GM19023 (cell line): ENCODE results near the gene ANK3.

Experiments
- ATAC-seq: cut with Tn5 transposase; IDR thresholded peaks from one replicate; pipeline ENCODE4 v1.9.1; 2021; ENCODE audit warnings: mild to moderate bottlenecking, moderate library complexity; ENCODE audit not compliant: unreplicated experiment

ANK3 gene

DNA sequence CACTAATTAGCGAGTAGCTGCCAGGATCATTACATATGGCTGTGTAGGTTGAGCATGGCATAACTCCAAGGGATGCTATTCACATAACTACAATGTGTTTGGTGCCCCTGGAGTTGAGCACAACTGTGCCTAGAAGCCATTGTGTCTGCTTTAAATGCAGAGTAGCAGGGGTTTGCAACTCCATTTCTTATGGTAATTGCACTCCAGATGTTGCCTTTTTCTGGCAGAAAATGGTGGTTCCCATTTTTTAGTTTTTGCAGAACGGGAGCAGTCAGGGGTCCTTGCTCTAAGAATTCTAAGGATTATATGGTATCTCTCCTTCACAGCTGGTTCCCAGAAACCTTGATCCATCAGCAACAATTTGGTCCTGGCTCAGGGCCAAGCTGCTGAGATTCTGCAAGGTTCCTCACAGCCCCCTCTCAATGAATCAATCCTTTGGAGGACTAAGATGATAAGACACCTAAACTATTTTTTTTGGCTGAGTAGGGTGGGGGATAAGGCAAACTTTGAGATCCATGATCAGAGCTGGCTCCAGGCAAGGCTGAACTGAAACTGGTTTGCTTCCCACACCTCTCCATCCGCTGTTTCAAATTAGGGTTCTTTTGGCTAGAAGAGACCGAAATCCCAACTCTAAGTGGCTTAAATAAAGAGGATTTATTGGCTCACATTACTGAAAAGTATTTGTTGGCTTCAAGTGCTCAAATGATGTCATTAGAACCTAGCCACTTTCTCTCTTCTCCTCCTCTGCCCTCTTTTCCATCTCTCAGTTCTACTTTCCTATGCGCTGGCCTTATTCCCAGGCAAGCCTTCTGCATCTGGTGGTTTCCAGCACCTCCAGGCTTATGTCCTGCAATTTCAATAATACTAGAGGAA, 385.8 kb downstream of the ANK3 start:
- no peak for ATAC-seq

DNA sequence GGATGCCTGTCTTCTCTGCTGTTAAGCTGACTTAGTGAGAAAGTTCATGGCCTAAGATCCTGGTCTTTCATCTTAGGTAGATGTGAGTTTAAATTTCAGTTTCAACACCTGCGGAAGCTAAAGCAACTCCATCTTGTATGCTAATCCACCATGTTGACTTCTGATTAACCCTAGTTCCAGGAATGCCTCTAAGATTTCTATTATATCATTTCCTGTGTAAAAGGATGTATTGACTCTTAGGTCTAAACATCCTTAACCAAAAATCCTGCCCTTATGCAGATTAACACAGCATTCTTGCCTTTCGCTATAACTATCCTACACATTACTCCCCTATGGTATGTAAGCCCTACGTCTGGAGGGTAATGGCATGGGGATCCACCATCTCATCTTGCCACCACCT, 388.9 kb downstream of the ANK3 start:
- ATAC-seq, result no peak

DNA sequence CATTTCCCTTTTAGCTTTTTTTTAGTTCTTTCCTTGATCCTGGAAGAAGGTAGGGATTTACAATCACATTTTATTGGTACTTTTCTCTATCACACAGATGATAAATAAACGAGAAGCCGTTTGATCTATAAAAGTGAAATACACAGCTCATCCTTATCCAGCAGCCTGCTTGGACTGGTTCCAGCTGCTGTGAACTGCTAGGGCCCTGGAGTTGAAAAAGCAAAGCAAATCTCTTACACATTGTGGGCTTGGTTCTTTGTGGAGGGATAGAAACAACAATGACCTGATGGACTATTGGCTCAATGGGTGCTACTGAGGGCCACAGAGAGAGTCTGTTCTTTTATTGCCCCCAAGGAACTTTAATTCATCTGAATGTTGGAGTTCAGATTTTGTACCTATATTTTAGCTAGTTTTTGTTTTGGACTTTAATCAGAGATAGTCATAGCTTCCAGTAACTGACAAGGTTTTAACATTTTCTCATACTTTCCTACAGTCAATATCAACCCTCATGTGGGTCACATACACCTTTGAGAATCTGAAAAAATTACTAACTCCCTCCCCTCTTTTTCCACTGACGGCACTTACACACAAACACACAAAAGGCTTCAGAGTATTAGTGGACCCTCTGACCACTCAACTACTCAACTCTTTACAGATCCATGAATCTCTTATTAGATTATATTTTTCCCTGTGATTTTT, 391.7 kb downstream of the ANK3 start:
- no peak for ATAC-seq

DNA sequence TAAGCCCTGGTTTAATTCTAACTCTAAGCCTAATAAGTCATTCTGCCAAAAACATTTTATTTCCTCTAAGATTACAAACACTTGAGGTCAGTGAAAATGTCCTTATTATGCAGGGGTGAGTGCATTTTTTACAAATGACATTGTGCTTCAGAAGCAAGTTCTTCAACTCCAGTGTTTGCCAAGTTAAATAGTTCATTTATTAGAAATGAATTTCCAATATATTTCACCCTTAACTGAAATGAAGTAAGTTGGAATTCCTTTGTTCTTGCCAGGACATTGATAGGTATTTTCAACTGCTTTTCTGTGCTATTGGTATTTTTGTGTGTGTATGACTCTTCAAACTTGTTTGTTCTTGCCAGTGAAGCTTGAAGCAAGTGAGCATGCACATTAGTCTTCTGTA, 393.8 kb downstream of the ANK3 start:
- no peak for ATAC-seq

DNA sequence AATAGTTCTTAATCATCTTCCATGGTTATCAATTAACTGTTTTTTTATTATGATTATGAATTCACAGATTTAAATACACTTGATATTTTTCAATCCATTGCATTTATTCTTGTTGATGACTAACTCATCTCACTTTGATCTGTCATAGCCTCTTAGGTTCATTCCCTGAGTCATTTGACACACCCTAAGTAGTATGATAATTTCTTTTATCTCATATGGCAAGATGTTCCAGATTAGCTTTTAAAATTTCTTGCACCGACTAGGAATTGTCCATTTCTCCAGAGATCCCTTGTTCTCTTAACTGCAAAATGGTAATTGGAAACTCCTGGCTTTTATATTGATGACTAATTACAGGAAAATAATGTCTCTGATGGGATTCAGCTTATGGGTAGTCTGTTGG, 395.7 kb downstream of the ANK3 start:
- no peak for ATAC-seq

DNA sequence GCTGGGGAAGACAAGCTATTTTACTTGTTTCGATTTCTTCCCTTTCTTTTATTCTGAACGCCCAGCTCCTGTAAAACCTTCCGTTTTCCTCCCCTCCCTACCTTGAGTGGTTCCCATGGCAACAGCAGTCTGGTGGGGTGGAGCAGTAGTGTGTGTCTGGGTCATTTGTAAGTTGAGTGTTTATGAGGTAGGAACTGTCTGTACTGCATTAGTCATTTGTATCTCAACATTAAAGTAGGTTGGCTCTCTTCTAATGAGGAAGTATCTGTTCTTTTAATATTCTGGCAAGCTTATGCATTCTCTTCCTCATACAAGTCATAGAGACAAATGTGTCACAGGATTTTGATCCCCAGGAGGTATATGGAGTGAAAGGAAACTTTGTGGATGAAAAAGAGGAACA, 398.0 kb downstream of the ANK3 start:
- no peak for ATAC-seq

DNA sequence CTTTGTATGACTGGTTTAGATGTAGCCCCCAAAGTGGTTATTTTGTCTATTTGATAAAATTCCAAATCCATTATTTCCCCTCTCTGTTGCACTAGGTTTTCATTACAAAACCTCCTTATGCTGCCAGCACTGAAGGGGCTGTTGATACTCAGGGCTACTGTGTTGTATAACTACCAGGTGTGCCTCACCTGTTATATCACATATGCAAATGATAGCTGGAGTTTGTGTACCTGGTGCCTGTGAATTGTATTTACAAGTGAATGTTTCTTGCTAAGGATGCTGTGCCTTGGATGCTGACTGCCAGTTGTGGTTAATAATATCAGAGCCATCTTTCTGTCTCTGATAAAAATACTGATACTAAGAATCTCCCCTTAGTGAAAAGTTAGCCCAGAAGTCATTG, 398.6 kb downstream of the ANK3 start:
- no peak for ATAC-seq

DNA sequence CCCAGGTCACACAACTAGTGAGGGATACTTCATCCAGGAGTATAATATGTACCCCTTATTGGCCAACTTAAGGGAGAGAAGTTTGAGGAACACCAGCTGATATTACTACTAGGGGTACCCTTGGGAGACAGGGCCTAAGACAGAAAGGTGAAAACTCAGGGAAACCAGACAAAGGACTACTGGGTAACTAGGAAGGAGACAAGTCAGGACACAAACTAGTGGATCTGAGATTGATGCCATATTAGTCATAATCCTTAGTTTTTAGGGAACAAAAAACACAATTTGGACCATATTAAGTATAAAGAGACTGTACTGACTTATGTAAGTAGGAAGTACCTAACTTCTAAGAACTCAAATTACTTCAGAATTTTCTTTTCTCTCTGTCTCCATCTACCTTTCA, 404.0 kb downstream of the ANK3 start:
- no peak for ATAC-seq

DNA sequence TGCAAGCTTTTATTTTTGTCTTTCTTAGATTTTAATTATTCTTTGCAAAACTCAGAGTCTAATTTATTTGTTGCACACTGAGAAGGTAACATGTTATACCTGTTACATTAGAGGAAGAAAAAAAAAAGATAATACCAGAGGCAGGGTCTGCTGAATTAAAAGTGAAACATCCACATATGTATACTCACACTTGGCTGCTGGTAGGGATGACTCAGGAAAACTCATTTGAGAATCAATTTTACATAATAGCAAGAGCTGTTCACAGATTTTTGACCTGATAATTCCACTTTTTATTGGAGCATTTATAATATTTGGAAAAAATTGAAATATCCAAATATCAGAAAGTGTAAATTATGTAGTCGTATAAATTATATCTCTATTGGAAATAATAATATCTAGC, 405.3 kb downstream of the ANK3 start:
- ATAC-seq, result no peak

DNA sequence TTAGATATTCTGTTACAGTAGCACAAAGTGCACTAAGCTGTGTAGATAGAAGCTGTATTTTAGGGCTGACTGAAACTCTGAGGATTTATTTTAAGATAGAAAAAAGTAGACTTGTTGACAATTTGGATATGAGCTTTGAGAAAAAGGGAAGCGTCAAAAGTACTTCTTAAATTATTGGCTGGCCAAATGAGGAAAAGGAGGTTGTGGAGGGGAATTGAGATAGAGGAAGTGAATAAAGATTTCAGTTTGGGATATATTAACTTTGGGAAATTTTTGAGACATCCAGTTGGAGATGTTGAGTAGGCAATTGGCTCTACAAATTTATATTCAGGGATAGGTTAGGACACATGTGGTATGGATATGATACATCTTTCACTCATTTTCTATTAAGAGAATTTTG, 409.3 kb downstream of the ANK3 start:
- no peak for ATAC-seq

DNA sequence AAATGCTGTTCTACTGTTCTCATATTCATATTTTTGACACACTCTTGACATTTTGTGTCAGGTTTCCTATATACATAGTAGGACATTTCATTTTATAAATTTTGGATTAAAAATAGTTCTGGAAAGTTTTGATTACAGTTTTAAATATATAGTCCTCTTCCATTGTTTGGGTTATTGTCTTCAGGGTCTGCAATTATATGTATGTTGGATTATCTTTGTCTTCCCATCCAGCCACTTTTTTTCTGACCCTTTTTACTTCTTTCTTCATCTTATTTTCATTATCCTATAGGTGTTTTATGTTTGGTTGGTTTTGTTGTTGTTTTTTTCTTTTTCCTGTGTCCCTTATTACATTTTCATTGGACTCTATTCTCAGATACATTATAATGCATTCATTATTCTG, 412.2 kb downstream of the ANK3 start:
- no peak for ATAC-seq

DNA sequence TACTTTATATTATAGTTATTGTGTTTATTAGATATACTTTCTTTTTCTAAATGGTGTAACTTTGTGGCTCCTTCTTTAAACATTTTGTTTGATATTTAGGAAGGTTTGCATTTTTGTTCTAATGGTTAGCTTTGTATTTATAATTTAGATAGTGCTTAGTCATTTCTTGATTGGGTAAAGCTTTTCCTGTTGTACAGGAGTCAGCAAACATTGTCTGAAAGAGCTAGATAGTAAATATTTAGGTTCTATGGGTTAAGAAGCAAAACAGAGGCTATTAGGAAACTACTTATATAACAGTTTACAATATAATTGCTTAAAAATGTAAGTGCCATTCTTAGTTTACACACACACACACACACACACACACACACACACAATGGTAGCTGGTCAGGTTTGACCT, 412.8 kb downstream of the ANK3 start:
- ATAC-seq, result no peak
